Sigmoid colon (tissue), 7 donors: ENCODE data around the gene MXRA5. TPM values are rescaled to one million over a fixed set of nuclear protein-coding genes. Genes with fewer than 3 reads are reported as not detected.

Source experiments
- DNase-seq: peaks from one replicate; pipeline ENCODE4 v3.0.0-alpha.2; 2019
- H3K27ac ChIP-seq, 4 donors: fragments of 200-600 bp; sonication (generic); one replicate each; pipeline ENCODE4 v1.5.1; 2016 to 2019; ENCODE audit warnings: mild to moderate bottlenecking in 1 of 4
- H3K27me3 ChIP-seq, 3 donors: fragments of 200-600 bp; sonication (generic); one replicate each; pipeline ENCODE4 v1.5.1; 2019; ENCODE audit warnings: mild to moderate bottlenecking in 1 of 3
- H3K36me3 ChIP-seq, 4 donors: fragments of 200-600 bp; sonication (generic); one replicate each; pipeline ENCODE4 v1.5.1; 2016 to 2019
- H3K4me1 ChIP-seq, 4 donors: fragments of 200-600 bp; sonication (generic); one replicate each; pipeline ENCODE4 v1.5.1; 2017 to 2019
- H3K4me3 ChIP-seq, 4 donors: fragments of 200-600 bp; sonication (generic); one replicate each; pipeline ENCODE4 v1.5.1; 2017 to 2019; ENCODE audit warnings: mild to moderate bottlenecking in 2 of 4, moderate library complexity in 1 of 4
- H3K9me3 ChIP-seq, 4 donors: fragments of 200-600 bp in 3 of 4; sonication (generic) in 3 of 4; one replicate each; pipeline versions ENCODE4 v1.5.1 to v1.6.1; 2013 to 2019
- CTCF ChIP-seq, 4 experiments: fragments of 450-650 bp in 3 of 4; fragments of 200-600 bp in 1 of 4; IDR thresholded peaks; one replicate each; pipeline ENCODE4 v1.5.1; 2016 to 2019; ENCODE audit warnings: antibody characterized with exemption in 4 of 4, mild to moderate bottlenecking in 3 of 4, moderate library complexity in 2 of 4
- EP300 ChIP-seq, 4 donors: sonication (generic); formaldehyde crosslinking; IDR thresholded peaks; one replicate each; pipeline ENCODE4 v1.6.1; 2017; ENCODE audit warnings: antibody characterized with exemption in 4 of 4
- POLR2A ChIP-seq, 2 donors: fragments of 450-650 bp; IDR thresholded peaks; one replicate each; pipeline ENCODE4 v1.6.1; 2016; ENCODE audit warnings: antibody characterized with exemption in 2 of 2, mild to moderate bottlenecking in 2 of 2, moderate library complexity in 2 of 2
- POLR2AphosphoS5 ChIP-seq, 4 donors: sonication (generic); formaldehyde crosslinking; IDR thresholded peaks; one replicate each; pipeline ENCODE4 v1.6.1; 2017; ENCODE audit warnings: antibody characterized with exemption in 4 of 4
- WGBS, 2 donors: extraction: QIAGEN DNeasy Blood & Tissue Kit; methylation state at CpG; one replicate each; pipeline ENCODE4 v1.1.7; 2013; 5-methylcytosine and 5-hydroxymethylcytosine counted together
- intact Hi-C: fragments of 100-400 bp; cut with DNase I; formaldehyde crosslinking; loops from one replicate; pipeline ENCODE4 v1.15.1; 2023
- polyA plus RNA-seq, 3 donors: library from polyadenylated mRNA; stranded (reverse); fragments of 200-250 nt; gene quantifications; one replicate each; pipeline ENCODE4 v1.2.3, GENCODE V29; 2013
- total RNA-seq, 4 donors: library from RNA; depleted of rRNA; stranded (reverse); fragments of >200 nt; gene quantifications; one replicate each; pipeline ENCODE4 v1.1.0, GENCODE V29; 2016
- donor health status: healthy with polysubstance abuse.
- donor health status: Bipolar disorder and iron deficiency.
- donor health status: healthy.

MXRA5 gene
- total and polyA plus RNA-seq, 7 donors: 0.23 to 8.0 (median 5.6) TPM; not detected in 1

GRCh38 chrX:3299636-3300035 lies 46.8 kb downstream of the MXRA5 start:
- TF ChIP-seq EP300 (IDR thresholded peaks at IDR 0.05): no peak
- TF ChIP-seq CTCF (IDR thresholded peaks at IDR 0.05): no peak
- TF ChIP-seq POLR2AphosphoS5 (IDR thresholded peaks at IDR 0.05): no peak
- TF ChIP-seq POLR2A (IDR thresholded peaks at IDR 0.05): no peak
- Histone ChIP-seq H3K4me1 (no peaks in the 10 kb centered on the region), H3K27me3 (no peaks in the 10 kb centered on the region), H3K27ac (no peak overlapping the region), H3K4me3 (no peak overlapping the region), H3K9me3 (no peaks in the 10 kb centered on the region), H3K36me3 (no peaks in the 10 kb centered on the region)
- DNase-seq: no peak
- intact Hi-C loops: no loop called here
- WGBS, 2 donors: 74 to 85% methylated on average over 1 of the region's 1 CpG

GRCh38 chrX:3295731-3296130 lies 50.7 kb downstream of the MXRA5 start:
- H3K4me1 ChIP-seq: no peaks in the 10 kb centered on the region
- intact Hi-C loops: no loop called here
- no peak for TF ChIP-seq EP300 (IDR thresholded peaks at IDR 0.05)
- no peak for TF ChIP-seq POLR2A (IDR thresholded peaks at IDR 0.05)
- no peak for TF ChIP-seq POLR2AphosphoS5 (IDR thresholded peaks at IDR 0.05)
- TF ChIP-seq CTCF (IDR thresholded peaks at IDR 0.05): no peak
- no peak for DNase-seq
- H3K27me3 ChIP-seq: no peaks in the 10 kb centered on the region
- H3K4me3 ChIP-seq: no peak overlapping the region
- no peaks in the 10 kb centered on the region for H3K36me3 ChIP-seq
- H3K9me3 ChIP-seq: no peaks in the 10 kb centered on the region
- 53 to 71% methylated on average over 5 of the region's 5 CpGs for WGBS, 2 donors
- no peak overlapping the region for H3K27ac ChIP-seq

GRCh38 chrX:3293251-3293650 lies 53.2 kb downstream of the MXRA5 start:
- TF ChIP-seq POLR2AphosphoS5 (IDR thresholded peaks at IDR 0.05) (no peak), EP300 (IDR thresholded peaks at IDR 0.05) (no peak), CTCF (IDR thresholded peaks at IDR 0.05) (no peak), POLR2A (IDR thresholded peaks at IDR 0.05) (no peak)
- H3K4me3 ChIP-seq: no peak overlapping the region
- WGBS, 2 donors: 40 to 59% methylated on average over 2 of the region's 2 CpGs
- no peak for DNase-seq
- no peaks in the 10 kb centered on the region for H3K36me3 ChIP-seq
- H3K27me3 ChIP-seq: no peaks in the 10 kb centered on the region
- no peaks in the 10 kb centered on the region for H3K4me1 ChIP-seq
- intact Hi-C loops: no loop called here
- H3K27ac ChIP-seq: no peak overlapping the region
- H3K9me3 ChIP-seq: no peaks in the 10 kb centered on the region

- Histone ChIP-seq H3K4me1 (no peaks in the 10 kb centered on the region), H3K9me3 (no peaks in the 10 kb centered on the region), H3K36me3 (no peaks in the 10 kb centered on the region), H3K27ac (no peak overlapping the region), H3K27me3 (no peaks in the 10 kb centered on the region), H3K4me3 (no peak overlapping the region)
- intact Hi-C loops: no loop called here
- WGBS, 2 donors: 85 to 88% methylated on average over 1 of the region's 1 CpG
- no peak for DNase-seq
- no peak for TF ChIP-seq EP300 (IDR thresholded peaks at IDR 0.05)
- no peak for TF ChIP-seq POLR2A (IDR thresholded peaks at IDR 0.05)
- TF ChIP-seq POLR2AphosphoS5 (IDR thresholded peaks at IDR 0.05): no peak
- no peak for TF ChIP-seq CTCF (IDR thresholded peaks at IDR 0.05)
Observed at GRCh38 chrX:3290561-3290960, 55.9 kb downstream of the MXRA5 start.

GRCh38 chrX:3286196-3286945 lies 60.1 kb downstream of the MXRA5 start:
- no peak overlapping the region for H3K4me3 ChIP-seq
- no peak for DNase-seq
- 66 to 69% methylated on average over 14 of the region's 14 CpGs for WGBS, 2 donors
- H3K9me3 ChIP-seq: no peaks in the 10 kb centered on the region
- TF ChIP-seq CTCF (IDR thresholded peaks at IDR 0.05): no peak
- TF ChIP-seq POLR2AphosphoS5 (IDR thresholded peaks at IDR 0.05): no peak
- TF ChIP-seq EP300 (IDR thresholded peaks at IDR 0.05): no peak
- TF ChIP-seq POLR2A (IDR thresholded peaks at IDR 0.05): no peak
- no peaks in the 10 kb centered on the region for H3K36me3 ChIP-seq
- intact Hi-C loops: no loop called here
- H3K27me3 ChIP-seq: no peaks in the 10 kb centered on the region
- H3K27ac ChIP-seq: no peak overlapping the region
- H3K4me1 ChIP-seq: no peaks in the 10 kb centered on the region
